ENCODE results near the gene PHACTR1. TPM values are rescaled to one million over a fixed set of nuclear protein-coding genes. Genes with fewer than 3 reads are reported as not detected.

Gene PHACTR1
- polyA plus RNA-seq, 2 of the 4 experiments (the other 2 are of a cell fraction): not detected

GRCh38 chr6:12782136-12782535 lies 65.6 kb downstream of the PHACTR1 start:
- H3K27ac ChIP-seq: no peak overlapping the region
- ChIA-PET CTCF (no interaction called here), POLR2A (no interaction called here)
- TF ChIP-seq CHD2 (IDR thresholded peaks at IDR 0.05; ENCODE audit: low read length, partially characterized antibody) (no peak), ZC3H11A (IDR thresholded peaks at IDR 0.05) (no peak), HMGXB4 (CRISPR knock-in tag; IDR thresholded peaks at IDR 0.05; ENCODE audit: borderline replicate concordance) (no peak), HES2 (IDR thresholded peaks at IDR 0.05) (no peak), HDAC2 (IDR thresholded peaks at IDR 0.05) (no peak), CEBPB (IDR thresholded peaks at IDR 0.05) (no peak), E2F6 (IDR thresholded peaks at IDR 0.05; ENCODE audit: borderline replicate concordance, low read depth) (no peak), RNF2 (IDR thresholded peaks at IDR 0.05; ENCODE audit: borderline replicate concordance, low read depth) (no peak), MAZ (IDR thresholded peaks at IDR 0.05; ENCODE audit: borderline replicate concordance, low read depth, low read length) (no peak), HOXA7 (CRISPR knock-in tag; IDR thresholded peaks at IDR 0.05) (no peak), EHF (CRISPR knock-in tag; IDR thresholded peaks at IDR 0.05) (no peak), BHLHE40 (IDR thresholded peaks at IDR 0.05; ENCODE audit: low read depth, low read length) (no peak), JUN (IDR thresholded peaks at IDR 0.05) (no peak), FOSL2 (IDR thresholded peaks at IDR 0.05) (no peak), FOSL2 (CRISPR knock-in tag; IDR thresholded peaks at IDR 0.05) (no peak), ATOH8 (CRISPR knock-in tag; IDR thresholded peaks at IDR 0.05; ENCODE audit: low read depth) (no peak), FOXS1 (CRISPR knock-in tag; IDR thresholded peaks at IDR 0.05) (no peak), TFCP2L1 (CRISPR knock-in tag; IDR thresholded peaks at IDR 0.05) (no peak), KDM5A (IDR thresholded peaks at IDR 0.05) (no peak)
- no peak overlapping the region for H3K4me2 ChIP-seq
- H3K4me1 ChIP-seq: no peaks in the 10 kb centered on the region
- no peaks in the 10 kb centered on the region for H3K9me3 ChIP-seq
- ATAC-seq (no peak), FAIRE-seq (no peak), DNase-seq (ENCODE audit: low read depth in 1 of 2, low spot score in 1 of 2) (no peak)
- WGBS (ENCODE audit: missing lambda C conversion rate): 52% methylated on average over 5 of the region's 5 CpGs
- no peak overlapping the region for H3K4me3 ChIP-seq

- DNase-seq (ENCODE audit: low read depth in 1 of 2, low spot score in 1 of 2) (no peak), FAIRE-seq (no peak)
Measured at GRCh38 chr6:12785301-12785700, 68.7 kb downstream of the PHACTR1 start.

More at GRCh38 chr6:12785301-12785700, 68.7 kb downstream of the PHACTR1 start:
- Histone ChIP-seq H3K4me1 (no peaks in the 10 kb centered on the region), H3K9me3 (no peaks in the 10 kb centered on the region), H3K4me2 (no peak overlapping the region), H3K27ac (no peak overlapping the region), H3K4me3 (no peak overlapping the region)
- POLR2A ChIA-PET: no interaction called here
- TF ChIP-seq RAD21 (conservative IDR thresholded peaks at IDR 0.05 in 1 of 2, IDR thresholded peaks at IDR 0.05 in 1 of 2): no peak
- no peak for TF ChIP-seq NPAS2 (CRISPR knock-in tag; IDR thresholded peaks at IDR 0.05; ENCODE audit: borderline replicate concordance)
- TF ChIP-seq CHD2 (IDR thresholded peaks at IDR 0.05; ENCODE audit: low read length, partially characterized antibody): no peak
- TF ChIP-seq CBX2 (IDR thresholded peaks at IDR 0.05; ENCODE audit: borderline replicate concordance, low read depth): no peak
- TF ChIP-seq MAFK (IDR thresholded peaks at IDR 0.05; ENCODE audit: partially characterized antibody): no peak
- no peak for TF ChIP-seq RARB (CRISPR knock-in tag; IDR thresholded peaks at IDR 0.05)
- no peak for TF ChIP-seq NFE2L2 (conservative IDR thresholded peaks at IDR 0.05; ENCODE audit: low read length)
- no peak for TF ChIP-seq JUNB (IDR thresholded peaks at IDR 0.05)
- TF ChIP-seq E2F6 (IDR thresholded peaks at IDR 0.05; ENCODE audit: borderline replicate concordance, low read depth): no peak
- TF ChIP-seq ZC3H11A (IDR thresholded peaks at IDR 0.05): no peak
- 69% methylated on average over 5 of the region's 5 CpGs for WGBS (ENCODE audit: missing lambda C conversion rate)
- CTCF ChIA-PET: no interaction called here
- no peak for ATAC-seq

All from A549 (cell line).